Raji (cell line): Measurements from ENCODE around the gene ABCC3.

Source experiments
- POLR2A ChIP-seq: IDR thresholded peaks from 2 replicates; pipeline ENCODE4 v1.6.1; 2011; ENCODE audit warnings: low read depth, low read length, control low read depth; ENCODE audit not compliant: insufficient read depth

ABCC3 gene

DNA sequence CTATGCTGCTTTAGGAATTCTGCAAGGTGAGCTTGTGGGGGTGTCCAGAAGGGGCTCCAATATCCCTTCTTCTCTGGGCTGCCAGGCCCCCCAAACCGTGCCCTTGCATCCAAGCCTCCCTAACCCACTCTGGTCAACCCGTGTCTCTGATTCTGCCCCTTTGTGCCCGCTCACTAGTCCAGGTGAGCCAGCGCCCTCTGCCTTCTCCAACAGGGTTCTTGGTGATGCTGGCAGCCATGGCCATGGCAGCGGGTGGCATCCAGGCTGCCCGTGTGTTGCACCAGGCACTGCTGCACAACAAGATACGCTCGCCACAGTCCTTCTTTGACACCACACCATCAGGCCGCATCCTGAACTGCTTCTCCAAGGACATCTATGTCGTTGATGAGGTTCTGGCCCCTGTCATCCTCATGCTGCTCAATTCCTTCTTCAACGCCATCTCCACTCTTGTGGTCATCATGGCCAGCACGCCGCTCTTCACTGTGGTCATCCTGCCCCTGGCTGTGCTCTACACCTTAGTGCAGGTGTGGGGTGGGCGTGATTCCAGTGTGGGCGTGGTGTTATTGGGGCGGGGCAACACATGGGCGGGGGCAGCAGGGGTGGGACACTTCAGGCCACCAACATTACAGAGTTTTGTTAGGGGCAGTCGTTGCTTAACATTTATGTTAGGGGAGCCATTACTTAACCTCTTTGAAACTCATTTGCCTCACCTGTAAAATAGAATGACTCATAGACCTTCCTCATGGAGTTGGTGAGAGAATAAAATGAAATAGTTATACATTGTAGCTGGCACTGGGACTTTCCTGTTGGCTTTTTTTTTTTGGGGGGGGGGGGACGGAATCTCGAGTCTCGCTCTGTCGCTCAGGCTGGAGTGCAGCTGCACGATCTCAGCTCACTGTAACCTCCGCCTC is 41.6 kb downstream of the ABCC3 start:
- no peak for TF ChIP-seq POLR2A

GRCh38 chr17:50677851-50678375 is 43.2 kb downstream of the ABCC3 start:
- TF ChIP-seq POLR2A: no peak

DNA sequence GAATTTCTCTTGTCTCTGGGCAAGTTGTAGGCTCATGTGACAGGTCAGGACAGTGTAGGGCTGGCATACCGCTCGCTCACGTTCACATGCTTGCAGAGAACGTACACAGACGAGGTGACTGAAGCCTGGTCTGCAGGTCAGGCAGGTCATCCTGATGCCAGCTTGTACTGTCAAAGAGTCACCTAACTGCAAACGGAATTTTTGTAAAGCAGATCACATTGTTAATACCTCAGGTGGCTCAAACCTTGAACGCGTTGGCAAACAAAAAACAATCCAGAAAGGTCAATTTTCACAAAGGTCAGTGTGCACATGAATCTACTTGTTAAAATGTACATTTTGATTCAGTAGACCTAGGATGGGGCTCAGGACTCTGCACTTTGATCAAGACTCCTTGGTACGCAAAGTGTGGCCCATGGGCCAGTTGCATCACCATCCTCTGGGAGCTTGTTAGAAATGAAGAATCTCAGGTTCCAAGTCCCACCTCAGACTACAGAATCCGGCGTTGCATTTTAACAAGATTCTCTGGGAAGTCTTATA is 44.4 kb downstream of the ABCC3 start:
- no peak for TF ChIP-seq POLR2A

DNA sequence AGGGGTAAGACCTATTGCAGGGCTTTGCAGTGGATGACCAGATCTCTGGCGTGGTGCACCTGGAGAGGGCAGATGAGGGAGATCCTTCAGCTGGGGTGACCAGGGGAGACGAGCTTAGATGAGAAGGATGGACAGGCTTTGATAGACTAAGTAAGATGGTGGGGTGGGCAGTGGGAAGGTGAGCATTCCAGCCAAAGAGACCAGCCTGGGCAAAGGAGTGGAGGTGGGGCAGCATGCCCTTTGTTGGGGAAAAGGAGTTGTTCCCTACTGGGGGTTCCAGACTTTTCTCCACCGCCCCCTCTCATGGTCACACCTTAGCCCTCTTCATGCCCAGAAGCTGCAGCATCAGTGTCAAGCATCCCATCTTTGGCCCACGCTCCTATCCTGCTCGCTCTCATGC is 45.4 kb downstream of the ABCC3 start:
- no peak for TF ChIP-seq POLR2A

- no peak for TF ChIP-seq POLR2A
Measured at GRCh38 chr17:50681263-50682200, 46.9 kb downstream of the ABCC3 start.

- TF ChIP-seq POLR2A: no peak
Measured at GRCh38 chr17:50682441-50682840, 47.8 kb downstream of the ABCC3 start.

DNA sequence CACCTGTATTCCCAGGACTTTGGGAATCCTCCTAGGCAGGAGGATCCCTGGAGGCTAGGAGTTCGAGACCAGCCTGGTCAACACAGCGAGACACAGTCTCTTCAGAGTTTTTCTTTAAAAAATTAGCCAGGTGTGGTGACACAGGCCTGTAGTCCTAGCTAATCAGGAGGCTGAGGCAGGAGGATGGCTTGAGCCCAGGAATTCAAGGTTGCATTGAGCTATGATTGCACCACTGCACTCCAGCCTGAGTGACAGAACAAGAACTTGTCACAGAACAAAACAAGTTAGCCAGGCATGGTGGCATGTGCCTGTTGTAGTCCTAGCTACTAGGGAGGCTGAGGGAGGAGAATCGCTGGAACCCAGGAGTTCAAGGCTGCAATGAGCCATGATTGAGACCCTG is 48.3 kb downstream of the ABCC3 start:
- no peak for TF ChIP-seq POLR2A

DNA sequence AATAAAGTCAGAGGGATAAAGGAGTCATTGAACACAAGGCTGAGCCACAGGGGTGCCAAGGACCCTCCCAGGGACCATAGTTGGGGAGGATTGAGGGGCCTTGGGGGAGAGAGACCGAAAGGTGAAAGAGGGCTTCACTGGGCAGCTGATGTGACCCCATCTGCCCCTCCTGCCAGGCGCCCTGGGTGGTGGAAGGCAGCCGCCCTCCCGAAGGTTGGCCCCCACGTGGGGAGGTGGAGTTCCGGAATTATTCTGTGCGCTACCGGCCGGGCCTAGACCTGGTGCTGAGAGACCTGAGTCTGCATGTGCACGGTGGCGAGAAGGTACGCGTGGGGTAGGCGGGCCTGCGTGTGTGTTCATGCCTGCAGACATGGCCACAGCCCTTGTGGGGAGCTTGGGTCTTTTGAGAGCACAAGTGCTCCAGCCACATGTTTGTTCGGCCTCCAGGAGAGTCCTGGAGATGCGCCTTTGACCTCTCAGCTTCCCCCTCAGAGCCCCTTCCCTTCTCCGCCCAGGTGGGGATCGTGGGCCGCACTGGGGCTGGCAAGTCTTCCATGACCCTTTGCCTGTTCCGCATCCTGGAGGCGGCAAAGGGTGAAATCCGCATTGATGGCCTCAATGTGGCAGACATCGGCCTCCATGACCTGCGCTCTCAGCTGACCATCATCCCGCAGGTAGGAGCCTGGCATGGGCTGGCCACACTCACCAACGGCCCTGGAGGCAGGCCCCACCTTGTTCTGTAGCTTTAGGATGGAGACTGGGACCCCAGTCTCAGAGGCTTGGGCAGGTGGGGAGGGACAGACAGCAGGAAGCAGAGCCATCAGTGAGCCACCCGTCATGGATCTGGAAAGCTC is 49.0 kb downstream of the ABCC3 start:
- no peak for TF ChIP-seq POLR2A

GRCh38 chr17:50684288-50684611 is 49.6 kb downstream of the ABCC3 start:
- no peak for TF ChIP-seq POLR2A

DNA sequence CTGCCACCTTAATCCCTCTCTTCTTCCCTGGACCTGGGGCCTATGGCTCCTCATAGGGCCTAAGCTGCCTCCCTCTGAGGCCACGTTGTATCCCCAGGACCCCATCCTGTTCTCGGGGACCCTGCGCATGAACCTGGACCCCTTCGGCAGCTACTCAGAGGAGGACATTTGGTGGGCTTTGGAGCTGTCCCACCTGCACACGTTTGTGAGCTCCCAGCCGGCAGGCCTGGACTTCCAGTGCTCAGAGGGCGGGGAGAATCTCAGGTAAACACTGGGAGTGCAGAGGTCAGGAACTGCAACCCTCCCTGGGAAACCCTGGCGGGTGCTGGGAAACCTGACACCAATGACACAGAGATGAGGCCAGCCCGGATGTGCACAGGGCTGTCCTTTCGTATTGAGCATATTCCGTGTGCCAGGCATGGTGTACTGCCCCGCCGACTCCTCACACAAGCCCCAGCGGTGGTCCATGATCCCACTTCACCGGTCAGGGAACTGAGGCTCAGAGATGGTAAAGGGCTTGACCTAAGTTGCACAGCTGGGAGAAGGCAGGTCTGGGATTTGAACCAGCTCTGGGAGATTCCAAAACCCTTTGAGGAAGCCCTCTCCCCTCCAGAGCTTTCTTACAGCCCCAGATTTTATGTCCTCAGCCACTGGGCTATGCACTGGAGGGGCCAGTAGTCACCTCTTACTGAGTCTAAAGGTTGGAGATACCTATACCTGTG is 50.1 kb downstream of the ABCC3 start:
- TF ChIP-seq POLR2A: no peak

- no peak for TF ChIP-seq POLR2A
Measured at GRCh38 chr17:50685334-50685665, 50.6 kb downstream of the ABCC3 start.

DNA sequence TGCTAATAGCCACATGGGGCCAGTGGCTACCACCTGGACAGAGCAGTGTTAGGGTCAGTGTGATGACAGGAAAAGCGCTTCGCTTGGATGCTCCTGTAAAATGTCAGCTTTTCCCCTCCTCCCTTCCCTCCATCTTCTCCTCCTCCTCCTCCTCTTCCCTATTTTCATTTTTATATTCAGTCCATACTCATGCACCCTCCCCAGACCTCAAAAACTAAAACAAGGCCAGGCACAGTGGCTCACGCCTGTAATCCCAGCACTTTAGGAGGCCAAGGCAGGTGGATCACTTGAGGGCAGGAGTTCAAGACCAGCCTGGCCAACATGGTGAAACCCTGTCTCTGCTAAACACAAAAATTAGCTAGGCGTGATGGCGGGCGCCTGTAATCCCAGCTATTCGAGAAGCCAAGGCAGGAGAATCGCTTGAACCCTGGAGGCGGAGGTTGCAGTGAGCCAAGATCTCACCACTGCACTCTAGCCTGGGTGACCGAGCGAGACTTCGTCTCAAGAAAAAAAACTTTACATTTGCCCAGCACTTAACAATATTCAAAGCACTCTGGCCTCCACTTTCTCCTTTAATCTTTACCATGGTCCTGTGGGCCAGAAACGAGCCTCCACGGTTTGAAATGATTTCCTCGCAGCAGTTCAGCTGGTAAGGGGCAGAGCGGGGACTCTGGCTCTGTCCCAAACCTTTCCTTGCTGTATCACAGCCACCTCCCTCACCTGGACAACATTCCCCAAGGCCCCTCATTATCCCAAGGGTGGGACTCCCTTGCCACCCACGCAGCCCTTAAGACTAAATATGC is 51.2 kb downstream of the ABCC3 start:
- TF ChIP-seq POLR2A: no peak

- no peak for TF ChIP-seq POLR2A
Measured at GRCh38 chr17:50686494-50687199, 52.0 kb downstream of the ABCC3 start.
